Umbilical cord (tissue), 2 donors: ENCODE results near the gene SSX2. TPM values are rescaled to one million over a fixed set of nuclear protein-coding genes. Genes with fewer than 3 reads are reported as not detected.
"Not testable (repeated sequence)": the region's sequence is repeated elsewhere in the genome, so short reads cannot be mapped to it uniquely, and the experiment has no call there.

Experiments used
- DNase-seq: peaks from one replicate; pipeline ENCODE4 v3.0.0-alpha.2; 2015; ENCODE audit warnings: low spot score
- total RNA-seq: library from RNA; depleted of rRNA; stranded (reverse); fragments of >200 nt; gene quantifications from one replicate; pipeline ENCODE4 v1.2.3, GENCODE V29; 2014; ENCODE audit warnings: low replicate concordance; ENCODE audit not compliant: insufficient read depth

Gene SSX2
- not detected for total RNA-seq

- DNase-seq = not testable (repeated sequence)
Measured at GRCh38 chrX:52707078-52707477, at the start of gene SSX2. TSS of gene SSX2 (minus strand) at chrX:52707178. CDS start at chrX:52705749, 1,429 bp downstream.

GRCh38 chrX:52750952-52751351 is 44.0 kb upstream of the SSX2 start, which contains the start of gene SSX2B:
TSS of gene SSX2B (plus strand) at chrX:52751252. CDS start at chrX:52752681, 1,429 bp downstream.
- DNase-seq = not testable (repeated sequence)

GRCh38 chrX:52692034-52692433 is 14.9 kb downstream of the SSX2 start:
- not testable (repeated sequence) for DNase-seq

- DNase-seq = not testable (repeated sequence)
Measured at GRCh38 chrX:52662218-52662617, 44.8 kb downstream of the SSX2 start.

GRCh38 chrX:52655475-52655874 is 51.5 kb downstream of the SSX2 start:
- not testable (repeated sequence) for DNase-seq

- not testable (repeated sequence) for DNase-seq
Measured at GRCh38 chrX:52654800-52655199, 52.2 kb downstream of the SSX2 start, which contains the start of gene SSX7. TSS of gene SSX7 (minus strand) at chrX:52654900. CDS start at chrX:52653472, 1,428 bp downstream.

GRCh38 chrX:52650676-52651075 is 56.3 kb downstream of the SSX2 start:
- DNase-seq = not testable (repeated sequence)

- DNase-seq = not testable (repeated sequence)
Measured at GRCh38 chrX:52648956-52649355, 58.0 kb downstream of the SSX2 start.

Other genes starting within 250 kb of the SSX2 start
- gene XAGE1A, start 211.4 kb downstream of the SSX2 start, total RNA-seq = not detected
- 5.5 TPM for gene XAGE1B, start 190.1 kb downstream of the SSX2 start, total RNA-seq
- not detected for gene SSX7, start 52.3 kb downstream of the SSX2 start, total RNA-seq
- gene SSX2B, start 44.1 kb upstream of the SSX2 start, total RNA-seq = not detected
- gene SPANXN5, start 90.2 kb upstream of the SSX2 start, total RNA-seq = not detected
- gene XAGE5, start 104.1 kb upstream of the SSX2 start, total RNA-seq = not detected
- not detected for gene XAGE3, start 160.9 kb upstream of the SSX2 start, total RNA-seq
- gene FAM156B, start 190.2 kb upstream of the SSX2 start, total RNA-seq = 30.3 TPM